ENCODE measurements around the gene TRAF2.

TRAF2 gene

DNA sequence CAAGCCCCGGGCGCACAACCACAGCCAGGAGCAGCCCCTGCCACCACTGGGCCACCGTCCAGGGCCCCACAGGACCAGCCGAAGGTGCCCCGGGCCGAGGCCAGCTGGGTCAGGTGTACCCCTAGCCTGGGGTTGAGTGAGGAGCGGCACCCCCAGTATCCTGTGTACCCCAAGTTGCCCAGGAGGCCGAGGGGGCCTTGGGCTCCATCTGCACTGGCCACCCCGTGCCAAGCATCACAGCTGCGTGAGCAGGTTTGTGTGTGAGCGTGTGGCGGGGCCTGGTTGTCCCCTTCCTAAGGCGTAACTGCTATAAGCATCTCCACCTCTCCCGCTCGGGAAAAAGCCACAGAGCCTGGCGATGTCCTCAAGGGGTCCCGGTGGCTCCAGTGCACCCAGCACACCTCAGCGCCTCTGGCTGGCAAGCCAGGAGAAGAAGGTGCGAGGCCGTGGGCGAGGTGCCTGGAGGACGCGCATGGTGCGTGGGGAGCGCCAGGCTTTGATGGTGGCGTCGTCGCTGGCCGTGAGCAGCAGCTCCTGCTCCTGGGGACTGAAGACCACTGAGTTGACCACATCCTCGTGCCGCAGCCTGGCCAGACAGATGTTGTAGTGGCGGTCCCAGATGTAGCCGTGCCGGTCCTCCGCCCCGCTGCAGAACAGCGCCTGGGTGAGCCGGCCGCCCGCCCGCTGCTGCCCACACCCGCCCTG is 54.4 kb downstream of the TRAF2 start:
- TF ChIP-seq GATA3 (IDR thresholded peaks at IDR 0.05; ENCODE audit: low read depth, low read length) (no peak), GATA2 (IDR thresholded peaks at IDR 0.05; ENCODE audit: low read depth, low read length) (no peak)

DNA sequence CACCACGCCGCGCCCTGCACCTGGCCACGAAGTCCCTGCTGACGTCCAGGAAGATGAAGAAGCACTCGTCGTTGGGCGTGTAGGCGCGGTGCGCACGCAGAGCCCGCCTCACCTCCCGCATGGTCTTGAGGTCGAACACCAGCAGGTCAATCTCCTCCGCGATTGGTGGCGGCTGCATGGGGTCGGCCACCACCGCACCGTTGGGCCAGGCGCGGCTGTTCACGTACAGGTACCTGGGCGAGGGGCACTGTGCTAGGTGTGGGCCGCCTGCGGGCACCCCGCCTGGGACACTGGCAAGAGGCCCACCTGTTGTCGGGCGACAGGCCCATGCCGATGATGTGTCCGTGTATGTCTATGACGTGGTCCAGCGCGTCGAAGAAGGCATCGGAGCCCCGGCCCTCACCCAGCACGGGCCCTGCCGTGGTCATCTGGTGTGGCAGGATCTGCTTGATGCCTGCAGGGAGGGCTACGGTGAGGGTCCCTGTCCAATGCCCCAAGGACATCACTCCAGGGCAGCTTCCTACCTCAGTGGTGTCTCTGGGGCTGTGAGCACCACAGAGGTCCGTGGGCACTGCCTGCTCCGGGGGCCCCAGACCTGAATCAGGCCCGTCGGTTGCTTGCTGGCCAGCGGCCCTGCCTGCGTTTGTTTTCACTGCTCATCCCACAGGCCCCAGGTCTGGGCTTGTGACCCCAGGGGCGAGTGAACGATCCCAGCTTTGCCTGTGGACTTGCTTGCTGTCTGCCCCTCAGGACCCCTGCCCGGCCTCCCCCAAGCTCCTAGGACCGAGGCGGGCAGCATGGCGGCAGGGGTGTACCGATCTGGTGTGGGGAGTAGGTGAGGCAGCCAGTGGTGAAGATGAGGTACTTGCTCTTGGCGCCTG is 55.2 kb downstream of the TRAF2 start:
- TF ChIP-seq GATA2 (IDR thresholded peaks at IDR 0.05; ENCODE audit: low read depth, low read length) (no peak), GATA3 (IDR thresholded peaks at IDR 0.05; ENCODE audit: low read depth, low read length) (no peak)

DNA sequence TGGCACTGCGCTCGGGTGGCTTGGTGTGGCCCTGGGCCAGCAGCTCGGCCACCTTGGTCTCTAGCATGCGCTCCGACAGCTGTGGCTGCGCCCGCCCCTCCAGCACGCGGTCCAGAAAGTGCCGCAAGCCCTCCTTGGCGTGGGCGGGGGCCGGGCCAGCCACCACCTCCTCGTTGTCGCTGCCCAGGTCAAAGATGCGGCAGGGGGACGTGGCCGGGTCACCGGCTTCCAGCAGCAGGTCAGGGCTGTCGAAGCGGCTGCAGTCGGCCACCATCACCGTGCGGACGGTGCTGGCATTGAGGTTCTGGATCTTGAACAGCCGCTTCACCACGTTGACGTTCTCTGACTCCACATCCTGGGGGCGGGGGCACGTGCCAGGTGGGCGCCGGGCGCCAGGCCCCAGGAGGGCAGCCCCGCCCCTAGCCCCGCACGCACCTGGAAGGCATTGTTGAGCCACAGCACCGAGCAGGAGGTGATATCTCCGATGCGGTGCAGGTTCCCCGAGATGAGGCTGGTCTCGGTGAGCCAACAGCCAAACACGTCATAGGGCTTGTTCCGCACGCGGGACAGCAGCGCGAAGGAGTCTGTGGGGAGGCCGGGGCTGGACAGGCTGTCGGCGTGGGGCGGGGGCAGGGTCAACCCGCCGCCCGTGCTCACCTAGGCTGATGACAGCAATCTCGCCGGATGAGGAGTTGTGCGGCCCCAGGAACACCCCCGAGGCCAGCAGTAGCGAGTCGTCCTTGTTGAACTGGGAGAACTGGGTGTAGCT is 56.0 kb downstream of the TRAF2 start:
- TF ChIP-seq GATA2 (IDR thresholded peaks at IDR 0.05; ENCODE audit: low read depth, low read length) = no peak

DNA sequence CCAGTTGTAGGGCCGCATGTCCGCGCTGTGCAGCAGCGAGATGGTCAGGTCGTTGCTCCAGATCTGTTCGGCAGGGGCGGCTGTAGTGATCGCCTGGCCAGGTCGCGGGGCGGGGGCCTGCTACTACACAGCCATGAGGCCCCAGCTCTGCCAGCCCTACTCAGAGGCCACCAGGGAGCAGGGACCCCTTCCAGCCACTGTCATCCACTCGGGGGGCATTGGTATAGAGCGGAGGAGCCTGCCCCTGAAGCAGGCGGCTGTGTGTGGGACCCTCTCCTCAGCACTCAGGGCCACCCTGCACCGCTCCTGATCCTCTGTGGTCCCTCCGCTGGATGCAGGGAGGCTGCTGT is 56.5 kb downstream of the TRAF2 start:
- TF ChIP-seq GATA3 (IDR thresholded peaks at IDR 0.05; ENCODE audit: low read depth, low read length) (no peak), GATA2 (IDR thresholded peaks at IDR 0.05; ENCODE audit: low read depth, low read length) (no peak)

DNA sequence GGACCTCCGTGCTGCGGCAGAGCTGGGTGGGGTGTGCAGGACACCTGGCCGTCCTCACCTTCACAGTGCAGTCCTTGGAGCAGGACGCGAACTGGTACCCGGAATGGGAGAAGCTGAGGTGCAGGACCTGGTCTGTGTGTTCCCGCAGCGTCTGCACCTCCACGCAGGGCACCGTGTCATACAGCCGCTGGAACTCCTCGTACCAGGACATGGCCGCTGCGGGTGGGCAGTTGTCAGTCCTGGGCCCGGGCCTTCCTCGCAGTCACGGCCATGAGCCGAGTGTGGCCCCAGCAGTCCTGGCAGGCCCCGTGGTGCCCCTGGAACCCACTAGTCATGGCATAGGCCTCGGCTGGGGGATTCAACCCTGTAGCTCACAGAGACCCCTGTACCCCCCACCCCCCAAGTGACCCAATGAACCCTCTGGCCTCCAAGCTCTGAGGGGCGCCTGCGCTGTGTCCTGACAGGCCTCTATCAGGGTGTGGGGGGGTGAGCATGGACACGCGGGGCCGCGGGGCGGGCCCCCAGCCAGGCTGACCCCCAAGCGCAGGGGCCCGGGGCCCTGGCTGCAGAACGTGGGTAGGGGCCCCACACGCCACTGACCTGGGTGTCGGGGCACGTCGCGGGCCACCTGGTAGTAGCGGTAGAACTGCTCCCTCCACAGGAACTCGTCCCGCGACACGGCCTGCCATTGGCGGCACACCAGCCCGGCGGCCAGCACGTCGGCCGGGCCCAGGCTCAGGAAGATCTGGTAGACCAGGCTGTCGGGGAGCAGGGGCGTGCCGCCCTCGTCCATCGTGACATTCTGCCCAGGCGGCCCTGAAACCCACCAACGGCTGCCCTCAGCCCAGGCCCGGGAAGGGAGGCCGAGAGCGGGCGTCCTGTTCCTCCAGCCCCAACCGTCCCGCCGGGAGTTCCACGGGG is 57.2 kb downstream of the TRAF2 start:
- TF ChIP-seq GATA2 (IDR thresholded peaks at IDR 0.05; ENCODE audit: low read depth, low read length) = no peak
- no peak for TF ChIP-seq GATA3 (IDR thresholded peaks at IDR 0.05; ENCODE audit: low read depth, low read length)

DNA sequence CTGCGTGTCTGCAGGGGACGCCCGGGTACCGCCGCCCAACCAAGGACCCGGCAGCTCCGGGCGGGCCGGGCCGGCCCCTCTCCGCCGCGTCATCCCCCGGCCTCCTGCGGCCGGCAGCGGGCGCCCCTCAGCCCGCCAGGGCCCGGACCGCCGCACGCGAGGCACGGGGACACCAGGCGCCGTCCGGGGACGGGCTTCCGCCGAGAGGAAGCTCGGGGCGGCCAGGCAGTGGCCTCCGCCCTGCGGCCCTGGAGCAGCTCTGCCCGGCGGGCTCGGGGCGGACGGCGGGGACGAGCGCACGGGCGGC is 57.8 kb downstream of the TRAF2 start:
- TF ChIP-seq GATA3 (IDR thresholded peaks at IDR 0.05; ENCODE audit: low read depth, low read length) = no peak

DNA sequence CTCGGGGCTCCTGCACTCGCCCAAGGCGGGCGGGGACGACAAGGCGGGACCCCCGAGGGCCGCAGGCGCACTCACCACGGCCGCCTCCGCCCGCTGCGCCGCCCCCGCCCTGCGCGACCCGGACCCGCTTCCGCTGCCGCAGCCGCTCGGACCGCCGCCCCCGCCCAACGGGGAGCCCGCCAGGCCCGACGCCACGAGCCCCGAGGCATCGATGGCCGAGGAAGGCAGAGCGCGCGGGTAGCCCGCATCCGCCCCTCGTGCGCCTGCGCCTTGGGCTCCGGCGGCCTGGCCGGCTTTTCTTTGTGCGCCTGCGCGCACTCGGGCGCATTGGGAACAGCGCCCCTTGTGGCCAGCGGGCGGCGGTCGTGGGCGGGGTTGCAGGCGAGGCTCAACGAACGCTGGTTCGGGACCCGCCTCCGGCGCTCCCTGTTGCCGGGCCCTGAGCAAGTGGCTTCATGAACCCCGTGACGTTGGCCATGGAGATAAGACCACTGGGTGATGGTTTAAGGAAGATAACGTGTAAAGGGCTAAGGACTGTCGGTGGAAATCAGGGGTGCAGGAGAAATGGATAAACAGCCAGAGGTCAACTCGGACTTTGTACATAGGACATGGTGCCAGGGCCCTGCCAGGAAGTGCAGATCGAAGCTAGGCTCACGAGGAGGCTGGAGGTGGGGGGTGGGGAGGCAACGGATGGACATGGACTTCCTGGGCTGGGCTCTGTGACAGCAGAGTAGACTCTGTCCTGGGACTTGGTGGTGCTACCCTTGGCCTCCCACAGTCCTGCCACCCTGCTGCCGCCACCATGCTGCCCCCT is 58.4 kb downstream of the TRAF2 start, which contains the start of the genes C8G and FBXW5:
Gene C8G (plus strand): TSS at position 725 of the 814 bp plus-strand sequence. CDS start 78 bp downstream, at position 803.
Gene FBXW5 (minus strand): TSS at position 220 of the 814 bp plus-strand sequence. CDS start 655 bp downstream, outside the sequence.
- TF ChIP-seq GATA3 (IDR thresholded peaks at IDR 0.05; ENCODE audit: low read depth, low read length) (no peak), GATA2 (IDR thresholded peaks at IDR 0.05; ENCODE audit: low read depth, low read length) (no peak)

DNA sequence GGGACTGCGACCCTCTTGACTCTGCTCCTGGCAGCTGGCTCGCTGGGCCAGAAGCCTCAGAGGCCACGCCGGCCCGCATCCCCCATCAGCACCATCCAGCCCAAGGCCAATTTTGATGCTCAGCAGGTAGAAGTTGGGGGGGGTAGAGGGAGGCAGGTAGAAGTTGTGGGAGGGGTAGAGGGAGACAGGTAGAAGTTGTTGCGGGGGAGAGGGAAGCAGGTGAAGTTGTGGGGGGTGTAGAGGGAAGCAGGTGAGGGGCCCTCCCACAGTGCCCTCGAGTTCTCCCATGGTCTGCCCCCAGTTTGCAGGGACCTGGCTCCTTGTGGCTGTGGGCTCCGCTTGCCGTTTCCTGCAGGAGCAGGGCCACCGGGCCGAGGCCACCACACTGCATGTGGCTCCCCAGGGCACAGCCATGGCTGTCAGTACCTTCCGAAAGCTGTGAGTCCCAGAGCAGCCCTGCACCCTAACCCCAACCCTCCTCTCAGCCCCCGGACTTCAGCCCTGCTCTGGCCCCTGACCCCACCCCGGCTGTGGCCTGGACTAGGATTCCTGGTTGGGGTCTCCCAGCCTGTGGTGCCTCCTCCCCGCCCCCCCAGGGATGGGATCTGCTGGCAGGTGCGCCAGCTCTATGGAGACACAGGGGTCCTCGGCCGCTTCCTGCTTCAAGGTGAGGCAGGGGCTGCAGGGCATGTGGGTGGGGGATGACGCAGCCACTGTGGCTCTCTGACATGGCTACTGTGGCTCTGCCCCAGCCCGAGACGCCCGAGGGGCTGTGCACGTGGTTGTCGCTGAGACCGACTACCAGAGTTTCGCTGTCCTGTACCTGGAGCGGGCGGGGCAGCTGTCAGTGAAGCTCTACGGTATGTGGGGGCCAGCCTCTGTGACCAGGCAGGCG is 59.3 kb downstream of the TRAF2 start:
- TF ChIP-seq GATA3 (IDR thresholded peaks at IDR 0.05; ENCODE audit: low read depth, low read length) (no peak), GATA2 (IDR thresholded peaks at IDR 0.05; ENCODE audit: low read depth, low read length) (no peak)

DNA sequence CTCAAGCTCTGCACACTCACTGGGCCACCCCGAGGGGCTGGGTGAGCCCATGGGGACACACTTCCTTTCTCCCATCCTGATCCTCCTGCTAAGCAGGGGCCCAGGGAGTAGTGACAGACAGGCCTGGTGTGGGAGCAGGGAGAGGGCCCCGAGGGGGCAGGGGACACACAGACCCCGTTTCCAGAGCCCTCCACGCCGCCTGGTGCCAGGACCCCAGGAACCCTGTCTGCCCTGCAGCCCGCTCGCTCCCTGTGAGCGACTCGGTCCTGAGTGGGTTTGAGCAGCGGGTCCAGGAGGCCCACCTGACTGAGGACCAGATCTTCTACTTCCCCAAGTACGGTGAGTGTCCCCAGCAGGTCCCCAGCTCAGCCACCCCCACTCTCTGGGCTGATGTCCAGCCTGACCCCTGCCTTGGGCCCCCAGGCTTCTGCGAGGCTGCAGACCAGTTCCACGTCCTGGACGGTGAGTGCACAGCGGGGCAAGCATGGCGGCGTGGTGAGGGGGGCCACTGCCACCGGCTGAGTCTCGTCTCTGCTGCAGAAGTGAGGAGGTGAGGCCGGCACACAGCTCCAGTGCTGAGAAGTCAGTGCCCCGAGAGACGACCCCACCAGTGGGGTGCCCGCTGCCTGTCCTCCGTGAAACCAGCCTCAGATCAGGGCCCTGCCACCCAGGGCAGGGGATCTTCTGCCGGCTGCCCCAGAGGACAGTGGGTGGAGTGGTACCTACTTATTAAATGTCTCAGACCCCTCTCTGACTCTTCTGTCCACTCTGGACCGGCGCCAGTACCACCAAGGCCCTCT is 60.1 kb downstream of the TRAF2 start:
- TF ChIP-seq GATA2 (IDR thresholded peaks at IDR 0.05; ENCODE audit: low read depth, low read length) (no peak), GATA3 (IDR thresholded peaks at IDR 0.05; ENCODE audit: low read depth, low read length) (no peak)

DNA sequence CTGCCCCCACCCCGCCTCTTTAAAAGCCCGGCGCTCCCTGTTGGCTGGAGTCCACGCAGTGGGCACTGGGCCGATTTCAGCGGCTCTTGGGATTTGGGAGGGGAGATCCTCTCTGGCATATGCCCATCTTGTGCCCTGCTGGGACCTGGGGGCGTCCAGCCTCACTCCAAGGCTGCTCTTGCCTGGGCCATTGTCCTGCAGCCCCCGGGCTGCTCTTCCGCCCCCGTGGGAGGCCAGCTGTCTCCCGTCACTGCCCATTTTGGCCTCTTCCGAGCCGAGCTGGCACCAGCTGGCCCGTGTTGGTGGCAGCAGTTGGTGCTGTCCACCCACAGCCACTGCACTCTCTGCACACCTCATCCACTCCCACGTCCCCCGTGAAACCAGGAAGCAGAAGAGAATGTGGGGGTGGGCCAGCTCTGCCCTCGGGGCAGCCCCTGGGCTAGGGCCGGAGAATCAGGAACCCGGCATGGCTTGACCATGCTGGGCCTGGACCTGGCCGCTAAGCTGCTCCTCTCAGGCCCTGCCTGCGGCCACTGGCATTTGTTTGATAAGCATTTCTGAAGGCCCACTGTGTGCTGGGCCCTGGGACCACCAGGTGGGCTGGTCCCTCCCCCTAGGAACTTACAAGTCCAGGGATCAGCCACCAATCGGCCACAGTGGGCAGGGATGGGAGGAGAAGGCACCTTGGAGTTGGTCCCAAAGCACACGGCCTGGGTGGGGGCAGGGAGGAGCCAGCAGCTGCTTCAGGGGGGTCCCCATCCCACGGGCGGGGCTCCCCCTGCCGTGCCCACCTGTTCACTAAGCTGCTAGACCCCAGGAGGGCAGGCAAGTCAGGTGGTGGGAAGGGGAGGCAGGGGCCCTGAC is 60.9 kb downstream of the TRAF2 start:
- TF ChIP-seq GATA3 (IDR thresholded peaks at IDR 0.05; ENCODE audit: low read depth, low read length) (no peak), GATA2 (IDR thresholded peaks at IDR 0.05; ENCODE audit: low read depth, low read length) (no peak)

Measured in SH-SY5Y (cell line).